HG02678 (cell line): ENCODE data around the gene JAG2.
"Not testable (repeated sequence)": the region's sequence is repeated elsewhere in the genome, so short reads cannot be mapped to it uniquely, and the experiment has no call there.

Experiments used
- ATAC-seq: cut with Tn5 transposase; IDR thresholded peaks from one replicate; pipeline ENCODE4 v1.9.1; 2021; ENCODE audit warnings: mild to moderate bottlenecking, moderate library complexity; ENCODE audit not compliant: unreplicated experiment

Gene JAG2

DNA sequence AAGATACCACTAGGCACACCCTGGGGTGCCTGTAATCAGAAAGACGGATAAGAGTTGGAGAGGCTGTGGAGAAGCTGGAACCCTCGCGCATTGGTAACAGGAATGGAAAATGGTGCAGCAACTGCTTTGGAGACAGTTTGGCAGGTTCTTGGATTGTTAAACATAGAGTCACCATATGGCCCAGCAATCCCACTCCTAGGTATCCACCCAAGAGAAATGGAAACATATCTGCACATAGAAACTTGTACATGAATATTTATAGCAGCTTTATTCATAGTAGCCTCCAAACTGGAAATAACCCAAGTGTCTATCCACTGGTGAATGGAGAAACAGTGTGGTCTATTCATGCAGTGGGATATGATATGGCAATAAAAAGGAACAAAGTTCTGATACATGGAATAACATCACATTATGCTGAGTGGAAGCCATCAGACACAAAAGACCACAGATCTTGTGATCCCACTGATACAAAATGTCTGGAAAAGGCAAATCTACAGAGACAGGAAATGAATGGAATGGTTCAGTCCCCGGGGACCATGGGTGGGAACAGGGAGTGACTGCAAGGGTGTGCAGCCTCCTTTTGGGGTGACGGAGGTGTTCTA, 45.4 kb downstream of the JAG2 start:
- ATAC-seq = no peak

- no peak for ATAC-seq
Measured at GRCh38 chr14:105120056-105120455, 48.5 kb downstream of the JAG2 start.

- ATAC-seq = no peak
Measured at GRCh38 chr14:105119408-105120025, 49.1 kb downstream of the JAG2 start.

GRCh38 chr14:105118646-105119407, 49.7 kb downstream of the JAG2 start:
- ATAC-seq = no peak

DNA sequence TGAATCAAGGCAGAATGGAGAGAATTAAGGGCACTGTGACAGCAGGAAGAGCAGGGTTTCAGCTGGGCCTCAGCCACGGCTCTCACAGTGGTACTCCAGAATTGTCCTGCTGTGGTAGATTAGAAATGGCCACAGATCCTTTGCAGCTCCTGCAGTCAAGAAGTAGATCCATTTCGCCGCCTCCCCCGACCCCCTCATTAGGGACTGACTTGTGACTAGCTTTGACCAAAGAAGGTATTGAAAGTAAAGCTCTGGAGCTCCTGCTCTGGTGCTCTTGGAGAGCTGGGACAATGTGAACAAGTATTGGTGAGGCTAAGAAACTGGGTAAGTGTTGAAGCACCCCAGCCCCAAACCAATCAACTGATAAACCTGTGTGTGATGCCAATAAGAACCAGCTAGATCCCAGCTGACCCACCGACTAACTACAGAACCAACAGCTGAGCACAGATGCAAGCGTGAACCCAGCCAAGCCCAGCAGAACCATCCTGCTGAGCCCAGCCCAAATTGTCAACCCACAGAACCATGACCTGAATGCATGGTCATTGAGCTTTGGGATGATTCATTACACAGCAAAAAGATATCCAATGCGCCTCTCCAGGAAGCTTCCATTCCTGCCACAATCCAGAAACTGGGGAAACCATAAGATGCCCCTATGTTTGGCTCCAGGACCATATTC, 50.7 kb downstream of the JAG2 start:
- ATAC-seq = no peak

DNA sequence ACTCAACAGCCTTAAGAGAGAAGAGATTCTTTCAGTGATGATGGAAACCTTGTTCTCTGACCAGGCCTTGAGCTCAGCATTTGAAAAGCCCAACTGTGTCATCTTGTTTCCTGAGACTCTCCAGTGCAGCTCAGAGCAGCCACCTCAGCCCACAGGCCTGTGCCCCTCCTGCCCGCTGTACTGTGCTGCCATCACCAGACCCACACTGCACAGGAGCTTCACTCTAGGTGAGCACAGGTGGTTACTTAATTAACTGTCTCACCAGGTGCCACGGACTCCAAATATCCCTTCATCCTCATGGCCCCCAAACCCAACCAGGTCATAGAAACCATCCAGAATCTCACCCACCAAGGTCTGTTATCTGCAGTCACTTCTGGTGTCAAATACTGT, 51.3 kb downstream of the JAG2 start:
- no peak for ATAC-seq

GRCh38 chr14:105116451-105117256, 51.9 kb downstream of the JAG2 start:
- ATAC-seq = no peak

DNA sequence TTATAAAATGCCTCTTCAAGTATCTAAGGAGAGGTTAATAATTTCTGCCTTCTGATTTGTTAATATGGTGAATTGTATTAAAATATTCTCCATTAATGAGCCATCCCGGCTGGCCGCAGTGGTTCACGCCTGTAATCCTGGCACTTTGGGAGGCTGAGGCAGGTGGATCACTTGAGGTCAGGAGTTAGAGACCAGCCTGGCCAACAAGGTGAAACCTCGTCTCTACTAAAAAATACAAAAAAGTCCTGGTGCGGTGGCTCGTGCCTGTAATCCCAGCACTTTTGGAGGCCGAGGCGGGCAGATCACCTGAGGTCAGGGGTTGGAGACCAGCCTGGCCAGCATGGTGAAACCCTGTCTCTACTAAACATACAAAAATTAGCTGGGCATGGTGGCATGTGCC, 59.3 kb downstream of the JAG2 start:
- ATAC-seq = not testable (repeated sequence)

DNA sequence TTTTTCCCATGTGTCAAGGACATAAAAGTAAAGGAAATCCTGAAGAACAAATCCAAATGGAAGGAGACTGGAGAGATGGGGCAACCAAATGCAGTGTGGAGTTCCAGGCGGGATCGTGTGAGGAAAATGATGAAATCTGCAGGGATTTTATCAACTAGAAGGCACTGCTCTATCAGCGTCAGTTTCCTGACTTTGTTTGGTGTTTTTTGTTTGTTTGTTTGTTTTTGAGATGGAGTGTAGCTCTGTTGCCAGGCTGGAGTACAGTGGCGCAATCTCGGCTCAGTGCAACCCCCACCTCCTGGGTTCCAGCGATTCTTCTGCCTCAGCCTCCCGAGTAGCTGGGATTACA, 60.1 kb downstream of the JAG2 start:
- ATAC-seq = no peak

- no peak for ATAC-seq
Measured at GRCh38 chr14:105107781-105108515, 60.6 kb downstream of the JAG2 start.

DNA sequence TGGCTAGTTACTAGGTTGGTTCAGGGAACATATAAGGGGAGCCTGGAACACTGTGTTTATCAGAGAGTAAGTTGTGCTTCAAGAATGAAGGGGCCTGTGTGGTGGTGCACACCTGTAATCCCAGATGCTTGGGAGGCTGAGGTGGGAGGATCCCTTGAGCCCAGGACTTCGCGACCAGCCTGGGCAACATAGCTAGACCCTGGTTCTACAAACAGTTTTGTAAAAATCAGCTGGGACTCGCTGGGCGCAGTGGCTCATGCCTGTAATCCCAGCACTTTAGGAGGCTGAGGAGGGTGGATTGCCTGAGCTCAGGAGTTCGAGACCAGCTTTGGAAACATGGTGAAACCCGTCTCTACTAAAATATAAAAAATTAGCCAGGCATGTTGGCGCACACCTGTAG, 61.2 kb downstream of the JAG2 start:
- ATAC-seq = no peak

DNA sequence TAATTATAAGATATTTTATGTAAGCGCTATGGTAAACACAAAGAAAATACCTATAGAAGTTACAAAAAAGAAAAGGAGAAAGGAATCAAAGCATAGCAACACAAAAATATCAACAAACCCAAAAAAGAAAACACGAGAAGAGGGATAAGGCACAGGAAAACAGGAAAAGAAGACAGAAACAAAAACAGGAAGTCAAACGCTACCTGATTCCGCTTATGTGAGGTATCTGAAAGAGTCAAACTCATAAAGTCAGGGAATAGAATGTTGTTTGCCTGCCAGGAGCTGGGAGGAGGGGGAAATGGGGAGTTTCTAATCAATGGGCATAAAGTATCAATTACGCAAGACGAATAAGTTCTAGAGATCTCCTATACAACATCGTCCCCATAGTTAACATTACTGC, 63.4 kb downstream of the JAG2 start:
- ATAC-seq = no peak

- no peak for ATAC-seq
Measured at GRCh38 chr14:105102893-105103292, 65.7 kb downstream of the JAG2 start.

DNA sequence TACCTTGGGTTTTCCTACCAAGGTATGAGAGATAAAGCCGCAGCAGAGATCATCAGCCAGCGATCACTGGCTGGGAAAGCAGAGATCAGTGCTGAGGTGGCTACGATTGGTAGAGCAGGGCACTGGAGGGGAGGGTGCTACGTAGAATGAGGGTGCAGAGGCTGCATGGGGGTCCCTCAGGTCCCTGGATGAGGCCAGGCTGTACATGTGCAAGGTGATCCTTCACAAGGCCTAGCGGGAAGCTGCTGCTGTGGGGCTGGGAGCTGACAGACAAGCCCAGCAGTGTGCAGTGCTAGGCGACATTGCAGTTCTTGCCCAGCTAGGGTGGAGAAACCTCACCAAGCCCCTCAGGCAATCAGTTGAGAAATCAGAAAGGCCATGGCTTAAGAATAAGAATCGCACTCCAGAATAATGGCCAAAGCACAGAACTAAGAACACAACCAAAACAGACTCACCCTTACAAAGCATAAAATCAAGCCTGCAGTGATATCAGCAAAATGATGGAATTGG, 66.2 kb downstream of the JAG2 start:
- no peak for ATAC-seq

DNA sequence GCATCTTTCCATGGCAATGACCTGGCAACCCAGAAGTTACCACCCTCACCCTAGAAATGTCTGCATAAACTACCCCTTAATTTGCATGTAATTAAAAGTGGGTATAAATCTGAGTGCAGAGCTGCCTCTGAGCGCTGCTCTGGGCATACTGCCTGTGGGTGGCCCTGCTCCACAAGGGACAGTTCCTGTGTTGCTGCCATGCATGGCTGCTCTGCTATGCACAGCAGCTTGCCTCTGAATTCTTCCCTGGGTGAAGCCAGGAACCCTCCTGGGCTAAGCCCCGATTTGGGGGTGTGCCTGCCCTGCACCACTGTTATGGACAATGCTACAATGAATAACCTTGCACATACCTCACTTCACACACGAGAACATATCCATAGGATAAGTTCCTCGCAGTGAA, 67.7 kb downstream of the JAG2 start:
- ATAC-seq = no peak

DNA sequence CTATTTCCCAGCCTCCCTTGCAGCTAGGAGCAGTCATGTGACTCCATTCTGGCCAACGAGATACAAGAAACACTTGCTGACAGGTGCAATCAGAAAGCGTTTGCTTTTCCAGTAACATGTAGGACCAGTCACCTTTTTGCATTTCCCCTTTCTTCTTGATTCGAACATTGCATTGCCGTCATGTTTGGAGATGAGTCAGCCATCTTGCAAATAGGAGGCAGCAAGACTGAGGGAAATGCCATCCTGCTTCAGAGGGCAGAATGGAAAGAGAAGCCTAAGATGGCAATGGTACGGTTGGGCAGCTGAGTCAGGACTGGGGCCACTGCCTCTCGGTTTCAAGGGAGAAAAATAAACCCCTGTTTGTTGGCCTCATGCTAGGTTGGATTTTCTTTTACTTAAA, 68.8 kb downstream of the JAG2 start:
- no peak for ATAC-seq

DNA sequence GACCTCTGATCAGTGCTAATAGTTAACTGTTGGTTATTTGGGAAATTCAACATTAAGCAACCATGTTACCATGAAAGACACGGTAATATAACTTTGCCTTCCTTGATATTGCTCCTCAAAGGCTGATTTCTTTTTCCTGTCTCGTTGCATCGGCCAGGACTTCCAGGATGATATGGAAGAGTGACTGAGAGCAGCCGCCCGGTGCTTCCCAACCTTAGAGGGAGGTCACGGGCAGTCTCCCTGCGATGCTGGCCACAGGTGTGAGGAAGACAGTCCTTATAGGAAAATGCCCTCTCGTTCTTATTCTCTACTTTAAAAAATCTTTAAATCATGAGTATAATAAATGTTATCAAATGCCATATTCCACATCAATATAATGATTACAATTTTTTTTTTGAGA, 70.3 kb downstream of the JAG2 start:
- no peak for ATAC-seq

DNA sequence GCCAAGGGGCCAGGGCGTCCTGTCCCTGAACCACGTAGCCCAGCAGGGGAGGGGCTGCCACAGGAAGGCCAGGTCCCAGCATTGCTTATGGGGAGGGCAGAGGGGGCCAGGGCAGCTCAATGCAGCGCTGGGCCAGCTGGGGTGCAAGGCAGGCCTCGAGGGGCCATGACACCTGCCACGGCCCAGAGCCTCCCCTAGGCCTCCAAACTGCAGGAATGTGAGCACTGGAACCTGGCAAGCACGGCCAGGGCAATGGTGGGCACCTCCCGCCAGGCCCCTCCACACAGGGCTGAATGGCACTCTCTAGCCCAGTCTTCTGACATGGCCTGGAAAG, 70.8 kb downstream of the JAG2 start:
- ATAC-seq = no peak

- ATAC-seq = no peak
Measured at GRCh38 chr14:105096206-105096875, 72.2 kb downstream of the JAG2 start.
